Loucy (cell line): ENCODE data around the gene COA6.

Experiments
- CTCF ChIP-seq: fragments of 200-600 bp; sonication (generic); conservative IDR thresholded peaks from 2 replicates; pipeline ENCODE4 v1.5.1; 2014; ENCODE audit warnings: mild to moderate bottlenecking, antibody characterized with exemption, low read length
- EZH2phosphoT487 ChIP-seq: fragments of 200-600 bp; IDR thresholded peaks from 2 replicates; pipeline ENCODE4 v1.6.1; 2018; ENCODE audit warnings: antibody characterized with exemption, mild to moderate bottlenecking, moderate library complexity, borderline replicate concordance

- TF ChIP-seq EZH2phosphoT487 (no peak), CTCF (no peak)
Observed at GRCh38 chr1:234408757-234409156, 35.5 kb downstream of the COA6 start.
